ENCODE data around the gene B4GALNT1.

GRCh38 chr12:57631566-57632072 lies 1.4 kb downstream of the B4GALNT1 start:
- no peak for TF ChIP-seq CTCF (CRISPR knock-in tag; IDR thresholded peaks at IDR 0.05)
- TF ChIP-seq ZBTB44 (CRISPR knock-in tag; IDR thresholded peaks at IDR 0.05), result no peak
- TF ChIP-seq YY1 (IDR thresholded peaks at IDR 0.05; ENCODE audit: insufficient read depth, insufficient replicate concordance, low read depth, low read length), result no peak
- no peak for TF ChIP-seq ZNF790 (CRISPR knock-in tag; IDR thresholded peaks at IDR 0.05; ENCODE audit: borderline replicate concordance)
- TF ChIP-seq SMC3 (IDR thresholded peaks at IDR 0.05; ENCODE audit: low read length), result no peak
